ENCODE measurements around the gene DMAC2L. TPM values are rescaled to one million over a fixed set of nuclear protein-coding genes. Genes with fewer than 3 reads are reported as not detected.
"Not testable (repeated sequence)": the region's sequence is repeated elsewhere in the genome, so short reads cannot be mapped to it uniquely, and the experiment has no call there.

Gene DMAC2L
- total and polyA plus RNA-seq, 2 experiments from 2014 or later: 10.8 to 12.5 TPM

GRCh38 chr14:50312734-50313054 lies 570 bp downstream of the DMAC2L start:
- no peaks in the 10 kb centered on the region for H3K27me3 ChIP-seq
- peak overlapping the region; percentile 90 for H2AFZ ChIP-seq
- no peaks in the 10 kb centered on the region for H3K9me3 ChIP-seq (ENCODE audit: low read depth)
- 6% methylated on average over 17 of the region's 18 CpGs for WGBS (ENCODE audit: low lambda C conversion rate, missing lambda C conversion rate)
- no peaks in the 10 kb centered on the region for H4K20me1 ChIP-seq (ENCODE audit: insufficient read depth, poor library complexity, severe bottlenecking)
- peaks cover 57% of the 10 kb centered on the region for H3K79me2 ChIP-seq
- H3K27ac ChIP-seq: peak overlapping the region; percentile 96
- no peaks in the 10 kb centered on the region for H3K9me2 ChIP-seq (replicated peaks; ENCODE audit: insufficient read depth)
- no peak for DNase-seq (ENCODE audit: low spot score)
- H3K4me3 ChIP-seq: peak overlapping the region; percentile 83
- H3K4me2 ChIP-seq: peak overlapping the region; percentile 90
- H3K4me1 ChIP-seq (ENCODE audit: insufficient read depth): peaks cover 11% of the 10 kb centered on the region
- no peaks in the 10 kb centered on the region for H3K36me3 ChIP-seq (replicated peaks; ENCODE audit: insufficient read depth, low read depth)
- TF ChIP-seq EZH2phosphoT487 (IDR thresholded peaks at IDR 0.05; ENCODE audit: low read depth, severe bottlenecking, unreplicated experiment) (no peak), CTCF (IDR thresholded peaks at IDR 0.05; ENCODE audit: poor library complexity) (no peak), EZH2 (IDR thresholded peaks at IDR 0.05; ENCODE audit: borderline replicate concordance) (no peak)

- not testable (repeated sequence) for DNase-seq (ENCODE audit: low spot score); H3K9me3 ChIP-seq (ENCODE audit: low read depth); H3K27me3 ChIP-seq; H3K27ac ChIP-seq; H3K4me3 ChIP-seq; H3K36me3 ChIP-seq (replicated peaks; ENCODE audit: insufficient read depth, low read depth); H3K9me2 ChIP-seq (replicated peaks; ENCODE audit: insufficient read depth); H2AFZ ChIP-seq; H4K20me1 ChIP-seq (ENCODE audit: insufficient read depth, poor library complexity, severe bottlenecking); H3K4me2 ChIP-seq
- 97% methylated on average over 3 of the region's 3 CpGs for WGBS (ENCODE audit: low lambda C conversion rate, missing lambda C conversion rate)
- H3K79me2 ChIP-seq: peaks cover 53% of the 10 kb centered on the region
- peaks cover 11% of the 10 kb centered on the region for H3K4me1 ChIP-seq (ENCODE audit: insufficient read depth)
Observed at GRCh38 chr14:50314098-50314497, 2.0 kb downstream of the DMAC2L start.

- no peak overlapping the region for H3K4me3 ChIP-seq
- H3K4me2 ChIP-seq: no peak overlapping the region
- H3K79me2 ChIP-seq: peaks cover 35% of the 10 kb centered on the region
- H3K27me3 ChIP-seq: no peaks in the 10 kb centered on the region
- H3K9me2 ChIP-seq (replicated peaks; ENCODE audit: insufficient read depth): no peaks in the 10 kb centered on the region
- no peak overlapping the region for H2AFZ ChIP-seq
- H3K36me3 ChIP-seq (replicated peaks; ENCODE audit: insufficient read depth, low read depth): no peaks in the 10 kb centered on the region
- peaks cover 3% of the 10 kb centered on the region for H3K4me1 ChIP-seq (ENCODE audit: insufficient read depth)
- TF ChIP-seq CTCF (IDR thresholded peaks at IDR 0.05; ENCODE audit: poor library complexity) (peak; percentile 78), EZH2phosphoT487 (IDR thresholded peaks at IDR 0.05; ENCODE audit: low read depth, severe bottlenecking, unreplicated experiment) (no peak)
- no peaks in the 10 kb centered on the region for H4K20me1 ChIP-seq (ENCODE audit: insufficient read depth, poor library complexity, severe bottlenecking)
- WGBS (ENCODE audit: low lambda C conversion rate, missing lambda C conversion rate): 48% methylated on average over 4 of the region's 4 CpGs
- no peak overlapping the region for H3K27ac ChIP-seq
- H3K9me3 ChIP-seq (ENCODE audit: low read depth): no peaks in the 10 kb centered on the region
- DNase-seq (ENCODE audit: low spot score): peak; percentile 38
Observed at GRCh38 chr14:50318031-50318626, 6.0 kb downstream of the DMAC2L start.

GRCh38 chr14:50319293-50319692 lies 7.2 kb downstream of the DMAC2L start:
- no peak overlapping the region for H3K4me3 ChIP-seq
- no peaks in the 10 kb centered on the region for H3K36me3 ChIP-seq (replicated peaks; ENCODE audit: insufficient read depth, low read depth)
- WGBS (ENCODE audit: low lambda C conversion rate, missing lambda C conversion rate): 85% methylated on average over 1 of the region's 1 CpG
- H3K4me1 ChIP-seq (ENCODE audit: insufficient read depth): no peaks in the 10 kb centered on the region
- H3K79me2 ChIP-seq: peaks cover 24% of the 10 kb centered on the region
- H2AFZ ChIP-seq: no peak overlapping the region
- no peaks in the 10 kb centered on the region for H3K27me3 ChIP-seq
- H3K4me2 ChIP-seq: no peak overlapping the region
- no peak overlapping the region for H3K27ac ChIP-seq
- H4K20me1 ChIP-seq (ENCODE audit: insufficient read depth, poor library complexity, severe bottlenecking): no peaks in the 10 kb centered on the region
- H3K9me3 ChIP-seq (ENCODE audit: low read depth): no peaks in the 10 kb centered on the region
- DNase-seq (ENCODE audit: low spot score): no peak
- no peaks in the 10 kb centered on the region for H3K9me2 ChIP-seq (replicated peaks; ENCODE audit: insufficient read depth)
- TF ChIP-seq EZH2 (IDR thresholded peaks at IDR 0.05; ENCODE audit: borderline replicate concordance) (no peak), CTCF (IDR thresholded peaks at IDR 0.05; ENCODE audit: poor library complexity) (no peak), EZH2phosphoT487 (IDR thresholded peaks at IDR 0.05; ENCODE audit: low read depth, severe bottlenecking, unreplicated experiment) (no peak)

Measured in hepatocyte (in vitro differentiated cells).